ENCODE results near the gene SAMD15.
A peak's percentile ranks its signal among the peaks of the same experiment; 100 is the strongest.
"Not testable (repeated sequence)": the region's sequence is repeated elsewhere in the genome, so short reads cannot be mapped to it uniquely, and the experiment has no call there.

SAMD15 gene

DNA sequence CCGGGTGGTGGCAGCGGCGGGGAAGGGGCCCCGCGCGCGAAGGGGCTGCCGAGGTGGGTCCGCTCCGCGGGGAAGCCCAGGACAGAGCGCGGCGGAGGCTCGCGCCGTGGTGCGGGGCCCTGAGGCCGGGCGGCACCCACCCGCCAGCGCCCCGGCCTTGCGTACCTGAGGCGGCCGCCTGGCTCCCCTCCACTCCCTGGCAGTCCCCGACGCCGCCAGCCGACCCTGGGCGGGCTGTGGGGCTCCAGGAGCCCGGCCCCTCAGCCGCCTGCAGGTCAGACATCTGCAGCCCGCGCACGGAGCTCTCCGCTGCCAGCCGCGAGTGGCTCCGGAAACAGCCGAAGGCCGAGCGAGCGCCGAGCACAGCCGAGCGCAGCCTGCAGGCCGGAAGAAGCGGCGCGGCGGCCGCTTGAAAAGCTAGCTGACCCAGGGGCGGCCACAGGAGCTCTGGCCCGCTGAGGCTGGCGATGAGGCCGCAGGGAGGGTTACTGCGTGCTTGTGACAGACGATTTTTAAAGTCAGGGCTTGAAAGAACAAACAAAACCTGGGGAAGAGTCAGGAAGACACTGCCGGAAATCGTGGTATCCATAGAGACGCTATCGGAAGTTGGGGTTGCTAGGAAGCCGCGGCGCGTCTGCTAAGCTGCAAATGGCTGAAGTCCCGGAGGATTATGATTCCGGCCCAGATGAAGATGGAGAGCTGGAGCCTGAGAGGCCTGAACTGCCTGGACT is at the start of gene SAMD15, which contains the start of gene TMED8:
Gene SAMD15, plus strand, starts transcription at position 609 of the 731 bp plus-strand sequence. Its CDS starts 40 bp downstream, at position 649.
Gene TMED8, minus strand, starts transcription at position 324 of the 731 bp plus-strand sequence. Its CDS starts 41 bp downstream, at position 283.
- TF ChIP-seq, protein P1, sequence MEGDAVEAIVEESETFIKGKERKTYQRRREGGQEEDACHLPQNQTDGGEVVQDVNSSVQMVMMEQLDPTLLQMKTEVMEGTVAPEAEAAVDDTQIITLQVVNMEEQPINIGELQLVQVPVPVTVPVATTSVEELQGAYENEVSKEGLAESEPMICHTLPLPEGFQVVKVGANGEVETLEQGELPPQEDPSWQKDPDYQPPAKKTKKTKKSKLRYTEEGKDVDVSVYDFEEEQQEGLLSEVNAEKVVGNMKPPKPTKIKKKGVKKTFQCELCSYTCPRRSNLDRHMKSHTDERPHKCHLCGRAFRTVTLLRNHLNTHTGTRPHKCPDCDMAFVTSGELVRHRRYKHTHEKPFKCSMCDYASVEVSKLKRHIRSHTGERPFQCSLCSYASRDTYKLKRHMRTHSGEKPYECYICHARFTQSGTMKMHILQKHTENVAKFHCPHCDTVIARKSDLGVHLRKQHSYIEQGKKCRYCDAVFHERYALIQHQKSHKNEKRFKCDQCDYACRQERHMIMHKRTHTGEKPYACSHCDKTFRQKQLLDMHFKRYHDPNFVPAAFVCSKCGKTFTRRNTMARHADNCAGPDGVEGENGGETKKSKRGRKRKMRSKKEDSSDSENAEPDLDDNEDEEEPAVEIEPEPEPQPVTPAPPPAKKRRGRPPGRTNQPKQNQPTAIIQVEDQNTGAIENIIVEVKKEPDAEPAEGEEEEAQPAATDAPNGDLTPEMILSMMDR (IDR thresholded peaks at IDR 0.05; ENCODE audit: insufficient read depth, missing control alignments), result peak; percentile 5
- FAIRE-seq (peak; percentile 44), DNase-seq (ENCODE audit: insufficient read length, low spot score) (peak; percentile 70)

DNA sequence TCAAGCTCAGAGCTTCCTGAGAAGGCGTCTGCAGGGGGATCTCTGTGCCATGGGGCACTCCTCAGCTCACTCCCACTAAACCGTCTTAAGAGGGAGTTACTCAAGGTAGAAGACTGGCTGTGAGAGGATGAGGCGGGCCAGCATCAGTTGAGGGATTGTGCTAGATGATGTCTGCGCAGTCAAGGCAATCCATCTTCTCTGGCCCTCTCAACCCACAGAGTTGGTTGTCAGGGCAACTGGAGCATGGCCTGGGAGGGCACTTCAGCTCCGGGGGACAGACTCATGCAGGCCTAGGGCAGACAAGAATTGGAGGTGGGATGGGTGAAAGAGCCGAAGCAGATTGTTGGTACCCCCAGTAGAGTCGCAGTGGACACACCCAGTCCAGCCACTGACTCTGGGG is 47.3 kb upstream of the SAMD15 start:
- TF ChIP-seq, protein P1 (IDR thresholded peaks at IDR 0.05; ENCODE audit: insufficient read depth, missing control alignments), result no peak
- DNase-seq (ENCODE audit: insufficient read length, low spot score) (no peak), FAIRE-seq (no peak)

DNA sequence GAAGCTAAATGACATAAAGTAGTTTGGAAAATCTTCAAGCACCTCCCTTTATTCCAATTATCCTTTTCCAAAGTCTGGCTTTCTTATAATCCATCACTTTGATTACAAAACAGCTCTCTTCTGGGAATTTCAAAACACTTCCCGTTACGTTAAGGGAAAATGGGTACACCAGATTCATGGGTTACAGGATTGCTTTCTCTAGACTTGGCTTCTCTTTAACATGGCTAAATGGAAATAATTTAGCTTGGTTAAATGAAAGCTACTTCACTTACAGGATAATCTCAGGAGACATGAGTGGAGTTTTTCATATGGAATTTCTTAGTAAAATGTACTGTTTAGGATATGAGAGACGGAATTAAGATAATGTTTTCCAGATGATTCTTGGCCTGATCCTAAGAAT is 41.6 kb upstream of the SAMD15 start:
- no peak for DNase-seq (ENCODE audit: insufficient read length, low spot score)
- TF ChIP-seq, protein P1 (IDR thresholded peaks at IDR 0.05; ENCODE audit: insufficient read depth, missing control alignments), result no peak
- FAIRE-seq, result no peak

DNA sequence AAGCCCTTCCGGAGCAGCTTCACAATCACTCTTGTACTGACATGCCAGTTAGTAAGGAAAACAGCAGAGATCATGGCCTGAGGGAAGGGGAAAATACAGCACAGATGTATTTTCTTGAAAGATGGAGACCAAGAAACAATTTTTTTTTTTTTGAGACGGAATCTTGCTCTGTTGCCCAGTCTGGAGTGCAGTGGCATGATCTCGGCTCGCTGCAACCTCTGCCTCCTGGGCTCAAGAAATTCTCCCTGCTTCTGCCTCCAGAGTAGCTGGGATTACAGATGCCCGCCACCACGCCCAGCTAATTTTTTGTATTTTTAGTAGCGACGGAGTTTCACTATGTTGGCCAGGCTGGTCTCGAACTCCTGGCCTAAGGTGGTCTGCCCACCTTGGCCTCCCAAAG is 39.9 kb upstream of the SAMD15 start:
- FAIRE-seq; DNase-seq (ENCODE audit: insufficient read length, low spot score): not testable (repeated sequence)

DNA sequence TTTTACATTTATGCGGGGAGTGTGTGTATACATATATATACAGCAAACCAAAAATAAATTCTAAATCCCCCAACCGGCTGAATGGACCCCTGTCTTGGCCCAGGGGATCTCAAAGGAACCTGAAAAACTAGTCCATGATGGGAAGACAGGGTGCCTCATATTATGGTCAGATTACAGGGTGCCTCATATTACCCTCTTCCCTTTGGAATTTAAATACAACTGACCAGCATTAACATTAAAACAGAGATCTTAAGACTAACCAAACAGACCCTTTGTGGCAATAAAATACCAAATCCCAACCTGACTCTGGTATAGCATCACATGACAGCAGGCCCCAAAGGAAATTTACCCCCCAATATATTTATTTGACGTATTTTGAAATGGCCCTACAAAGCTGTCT is 39.3 kb upstream of the SAMD15 start:
- no peak for FAIRE-seq
- no peak for DNase-seq (ENCODE audit: insufficient read length, low spot score)
- TF ChIP-seq, protein P1 (IDR thresholded peaks at IDR 0.05; ENCODE audit: insufficient read depth, missing control alignments), result no peak

DNA sequence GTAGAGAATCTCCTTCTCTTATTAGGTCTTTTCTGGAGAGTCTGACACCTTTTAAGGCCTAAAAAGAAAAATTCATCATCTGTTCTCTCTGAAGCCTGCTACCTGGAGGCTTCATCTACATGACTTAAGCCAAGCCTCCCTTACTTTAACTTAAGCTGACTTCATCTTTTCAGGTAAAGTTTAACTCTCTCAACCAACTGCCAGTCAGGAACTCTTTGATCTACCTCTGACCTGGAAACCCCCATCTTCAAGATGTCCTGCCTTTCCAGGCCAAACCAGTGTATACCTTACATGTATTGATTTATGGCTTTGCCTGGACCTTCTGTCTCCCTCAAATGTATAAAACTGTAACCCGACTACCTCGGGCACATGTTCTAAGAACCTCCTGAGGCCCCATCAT is 38.9 kb upstream of the SAMD15 start:
- FAIRE-seq (no peak), DNase-seq (ENCODE audit: insufficient read length, low spot score) (no peak)
- TF ChIP-seq, protein P1 (IDR thresholded peaks at IDR 0.05; ENCODE audit: insufficient read depth, missing control alignments), result no peak

DNA sequence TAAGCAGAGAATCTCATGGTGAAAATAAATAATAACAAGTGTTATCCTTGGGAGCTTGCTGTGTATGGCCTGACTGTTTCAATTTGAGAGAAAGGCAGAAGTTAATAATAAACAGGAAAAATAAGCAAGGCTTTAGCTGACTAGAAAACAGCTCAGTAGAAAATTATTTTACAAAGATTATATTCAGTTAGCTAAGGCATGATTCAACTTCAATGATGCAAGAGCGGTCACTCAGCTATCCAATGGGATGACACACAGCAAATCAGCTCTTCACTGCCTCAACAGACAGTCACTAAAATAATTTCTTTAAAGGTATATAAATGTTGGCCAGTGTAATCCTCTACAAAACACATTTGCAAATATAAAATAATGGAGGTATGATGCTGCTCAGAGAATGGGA is 37.8 kb upstream of the SAMD15 start:
- DNase-seq (ENCODE audit: insufficient read length, low spot score), result no peak
- TF ChIP-seq, protein P1 (IDR thresholded peaks at IDR 0.05; ENCODE audit: insufficient read depth, missing control alignments), result no peak
- FAIRE-seq, result no peak
